ENCODE data around the gene MATR3.

The MATR3 gene

DNA sequence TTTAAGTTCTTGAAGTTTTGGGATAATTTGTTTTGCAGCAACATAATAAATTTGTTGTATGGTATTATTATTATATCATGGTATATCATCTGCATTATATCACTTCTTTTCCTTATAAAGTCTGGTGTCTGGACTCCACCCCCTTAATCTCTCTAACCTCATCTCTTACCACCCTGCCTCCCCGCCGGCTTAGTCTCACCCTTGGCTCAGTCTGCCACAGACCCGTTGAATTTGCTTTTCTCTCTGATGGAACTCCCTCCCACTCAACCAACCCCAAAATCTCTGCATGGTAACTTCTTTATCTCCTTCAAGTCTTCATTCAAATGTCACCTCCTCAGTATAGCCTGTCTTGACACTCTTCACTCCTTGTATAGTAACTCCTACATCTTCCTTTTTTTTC, 29.6 kb upstream of the MATR3 start:
- H3K27me3 ChIP-seq (ENCODE audit: control insufficient read depth in 1 of 2, insufficient read depth in 1 of 2, low read length in 2 of 2): peaks cover 4% of the 10 kb centered on the region in 2 experiments
- H3K14ac ChIP-seq (ENCODE audit: low read length in 2 of 2): no peak overlapping the region
- H4K8ac ChIP-seq (ENCODE audit: low read length): no peak overlapping the region
- no peaks in the 10 kb centered on the region for H3K9me3 ChIP-seq (ENCODE audit: control insufficient read depth, low read length)
- H2BK120ac ChIP-seq (ENCODE audit: low read depth, low read length): no peak overlapping the region
- H3K36me3 ChIP-seq (ENCODE audit: control insufficient read depth in 1 of 2, insufficient read depth in 2 of 2, low read depth in 1 of 2, low read length in 2 of 2): no peaks in the 10 kb centered on the region
- no peak overlapping the region for H2BK5ac ChIP-seq (ENCODE audit: low read depth, low read length, poor library complexity, severe bottlenecking)
- WGBS: 97% methylated on average over 3 of the region's 3 CpGs
- no peak overlapping the region for H3K9ac ChIP-seq (ENCODE audit: low read length)
- no peak for DNase-seq
- no peak overlapping the region for H3K18ac ChIP-seq (ENCODE audit: low read depth in 1 of 2, low read length in 2 of 2)
- no peak overlapping the region for H2BK15ac ChIP-seq (ENCODE audit: low read depth, poor library complexity, severe bottlenecking)
- H3K4ac ChIP-seq (ENCODE audit: low read depth in 1 of 2, low read length in 2 of 2): no peak overlapping the region
- H3K79me1 ChIP-seq (replicated peaks; ENCODE audit: low read length, poor library complexity, severe bottlenecking): no peaks in the 10 kb centered on the region
- H3K4me1 ChIP-seq (ENCODE audit: control insufficient read depth, insufficient read depth, low read depth, low read length): no peaks in the 10 kb centered on the region
- H3K23ac ChIP-seq (ENCODE audit: low read length in 2 of 2): no peak overlapping the region
- H2AK5ac ChIP-seq (ENCODE audit: low read length, severe bottlenecking): no peak overlapping the region
- H4K91ac ChIP-seq (ENCODE audit: low read length): no peak overlapping the region
- no peak overlapping the region for H3K27ac ChIP-seq (ENCODE audit: low read length, poor library complexity, severe bottlenecking)
- H3K4me3 ChIP-seq (ENCODE audit: insufficient read depth in 1 of 2, low read depth in 1 of 2, low read length in 2 of 2): no peak overlapping the region
- no peak overlapping the region for H3K4me2 ChIP-seq (ENCODE audit: low read length, poor library complexity, severe bottlenecking)
- no peak overlapping the region for H2BK12ac ChIP-seq (ENCODE audit: low read length in 2 of 2)
- no peak overlapping the region for H2AFZ ChIP-seq (ENCODE audit: low read depth, low read length)

DNA sequence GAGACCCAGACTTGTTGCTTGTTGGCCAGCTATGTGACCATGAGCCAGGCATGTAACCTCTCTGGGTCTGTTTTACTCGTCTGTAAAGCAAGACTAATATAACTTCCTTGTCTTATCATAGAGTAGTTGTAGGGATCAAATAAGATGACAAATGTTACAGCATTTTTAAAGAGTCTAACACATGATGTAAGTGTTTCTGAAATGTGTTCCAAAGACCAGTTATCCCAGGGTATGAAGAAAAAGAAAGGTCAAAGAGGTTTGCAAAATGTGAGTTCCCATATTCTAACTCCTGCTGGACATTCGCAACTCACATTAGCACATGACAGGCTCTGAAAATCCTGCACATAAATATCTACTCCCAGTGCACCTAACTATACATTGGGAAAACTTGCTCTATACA, 28.5 kb upstream of the MATR3 start:
- Histone ChIP-seq H2BK12ac (ENCODE audit: low read length in 2 of 2) (no peak overlapping the region), H3K27me3 (ENCODE audit: control insufficient read depth in 1 of 2, insufficient read depth in 1 of 2, low read length in 2 of 2) (no peaks in the 10 kb centered on the region), H3K9me3 (ENCODE audit: control insufficient read depth, low read length) (no peaks in the 10 kb centered on the region), H3K4me2 (ENCODE audit: low read length, poor library complexity, severe bottlenecking) (no peak overlapping the region), H3K23ac (ENCODE audit: low read length in 2 of 2) (no peak overlapping the region), H3K9ac (ENCODE audit: low read length) (no peak overlapping the region), H3K14ac (ENCODE audit: low read length in 2 of 2) (no peak overlapping the region), H2AFZ (ENCODE audit: low read depth, low read length) (no peak overlapping the region), H2BK120ac (ENCODE audit: low read depth, low read length) (no peak overlapping the region), H2BK5ac (ENCODE audit: low read depth, low read length, poor library complexity, severe bottlenecking) (no peak overlapping the region), H2BK15ac (ENCODE audit: low read depth, poor library complexity, severe bottlenecking) (no peak overlapping the region), H3K4me3 (ENCODE audit: insufficient read depth in 1 of 2, low read depth in 1 of 2, low read length in 2 of 2) (no peak overlapping the region), H2AK5ac (ENCODE audit: low read length, severe bottlenecking) (no peak overlapping the region), H4K8ac (ENCODE audit: low read length) (no peak overlapping the region), H3K4ac (ENCODE audit: low read depth in 1 of 2, low read length in 2 of 2) (no peak overlapping the region), H3K18ac (ENCODE audit: low read depth in 1 of 2, low read length in 2 of 2) (no peak overlapping the region), H3K79me1 (replicated peaks; ENCODE audit: low read length, poor library complexity, severe bottlenecking) (no peaks in the 10 kb centered on the region), H3K4me1 (ENCODE audit: control insufficient read depth, insufficient read depth, low read depth, low read length) (no peaks in the 10 kb centered on the region), H4K91ac (ENCODE audit: low read length) (no peak overlapping the region), H3K36me3 (ENCODE audit: control insufficient read depth in 1 of 2, insufficient read depth in 2 of 2, low read depth in 1 of 2, low read length in 2 of 2) (no peaks in the 10 kb centered on the region), H3K27ac (ENCODE audit: low read length, poor library complexity, severe bottlenecking) (no peak overlapping the region)
- DNase-seq: no peak
- 100% methylated on average over 1 of the region's 2 CpGs for whole genome bisulfite sequencing

DNA sequence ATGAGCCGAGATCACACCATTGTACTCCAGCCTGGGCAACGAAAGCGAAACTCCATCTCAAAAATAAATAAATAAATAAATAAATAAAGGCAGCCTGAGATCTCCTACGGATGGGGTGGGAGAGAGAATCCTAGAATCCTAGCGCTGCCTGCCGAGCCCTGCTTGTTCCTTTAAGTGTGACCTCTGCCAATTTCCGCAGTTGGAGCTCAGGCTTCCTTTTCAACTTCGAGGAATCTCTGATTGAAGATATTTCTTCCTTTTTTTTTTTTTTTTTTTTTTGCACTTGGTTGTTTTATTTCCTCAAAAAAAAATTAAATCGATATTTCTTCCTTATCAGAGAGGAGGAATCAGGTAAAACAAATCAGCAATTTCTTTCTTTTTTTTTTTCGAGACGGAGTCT, 27.3 kb upstream of the MATR3 start:
- no peak overlapping the region for H4K8ac ChIP-seq (ENCODE audit: low read length)
- no peak overlapping the region for H3K27ac ChIP-seq (ENCODE audit: low read length, poor library complexity, severe bottlenecking)
- H3K4me2 ChIP-seq (ENCODE audit: low read length, poor library complexity, severe bottlenecking): no peak overlapping the region
- no peaks in the 10 kb centered on the region for H3K36me3 ChIP-seq (ENCODE audit: control insufficient read depth in 1 of 2, insufficient read depth in 2 of 2, low read depth in 1 of 2, low read length in 2 of 2)
- H2AK5ac ChIP-seq (ENCODE audit: low read length, severe bottlenecking): no peak overlapping the region
- no peak overlapping the region for H2BK5ac ChIP-seq (ENCODE audit: low read depth, low read length, poor library complexity, severe bottlenecking)
- H3K27me3 ChIP-seq (ENCODE audit: control insufficient read depth in 1 of 2, insufficient read depth in 1 of 2, low read length in 2 of 2): no peaks in the 10 kb centered on the region
- no peak overlapping the region for H2AFZ ChIP-seq (ENCODE audit: low read depth, low read length)
- H3K79me1 ChIP-seq (replicated peaks; ENCODE audit: low read length, poor library complexity, severe bottlenecking): no peaks in the 10 kb centered on the region
- DNase-seq: no peak
- WGBS: over 99% methylated on average over 8 of the region's 11 CpGs
- no peaks in the 10 kb centered on the region for H3K9me3 ChIP-seq (ENCODE audit: control insufficient read depth, low read length)
- no peaks in the 10 kb centered on the region for H3K4me1 ChIP-seq (ENCODE audit: control insufficient read depth, insufficient read depth, low read depth, low read length)
- H4K91ac ChIP-seq (ENCODE audit: low read length): no peak overlapping the region
- H3K9ac ChIP-seq (ENCODE audit: low read length): no peak overlapping the region
- H2BK12ac ChIP-seq (ENCODE audit: low read length in 2 of 2): no peak overlapping the region
- H3K4ac ChIP-seq (ENCODE audit: low read depth in 1 of 2, low read length in 2 of 2): no peak overlapping the region
- H3K4me3 ChIP-seq (ENCODE audit: insufficient read depth in 1 of 2, low read depth in 1 of 2, low read length in 2 of 2): no peak overlapping the region
- H3K23ac ChIP-seq (ENCODE audit: low read length in 2 of 2): no peak overlapping the region
- no peak overlapping the region for H3K14ac ChIP-seq (ENCODE audit: low read length in 2 of 2)
- no peak overlapping the region for H2BK15ac ChIP-seq (ENCODE audit: low read depth, poor library complexity, severe bottlenecking)
- H2BK120ac ChIP-seq (ENCODE audit: low read depth, low read length): no peak overlapping the region
- H3K18ac ChIP-seq (ENCODE audit: low read depth in 1 of 2, low read length in 2 of 2): no peak overlapping the region

DNA sequence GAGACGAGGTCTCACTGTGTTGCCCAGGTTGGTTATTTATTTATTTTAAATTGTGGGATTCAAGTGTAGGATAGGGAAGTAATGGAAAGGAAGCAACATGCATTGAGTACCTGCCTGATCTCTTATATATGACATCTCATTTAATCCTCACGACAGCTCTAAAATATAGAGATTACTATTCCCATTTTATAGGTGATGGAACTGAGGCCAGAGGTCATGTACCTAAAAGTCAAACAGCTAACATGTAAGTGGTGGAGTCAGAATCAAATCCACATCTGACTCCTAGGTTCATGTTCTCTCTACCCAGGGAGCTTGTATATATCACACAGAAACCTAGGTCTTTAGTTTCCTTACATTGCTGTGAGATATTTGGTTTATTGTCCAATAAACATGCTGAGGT, 26.1 kb upstream of the MATR3 start:
- WGBS: no CpG with 5 or more reads among the region's 2 CpGs

More for the DNA sequence above, 26.1 kb upstream of the MATR3 start:
- Histone ChIP-seq H2BK120ac (ENCODE audit: low read depth, low read length) (no peak overlapping the region), H3K27me3 (ENCODE audit: control insufficient read depth in 1 of 2, insufficient read depth in 1 of 2, low read length in 2 of 2) (no peaks in the 10 kb centered on the region), H3K9me3 (ENCODE audit: control insufficient read depth, low read length) (no peaks in the 10 kb centered on the region), H3K4me2 (ENCODE audit: low read length, poor library complexity, severe bottlenecking) (no peak overlapping the region), H3K23ac (ENCODE audit: low read length in 2 of 2) (no peak overlapping the region), H2BK12ac (ENCODE audit: low read length in 2 of 2) (no peak overlapping the region), H3K14ac (ENCODE audit: low read length in 2 of 2) (no peak overlapping the region), H2AFZ (ENCODE audit: low read depth, low read length) (no peak overlapping the region), H3K79me1 (replicated peaks; ENCODE audit: low read length, poor library complexity, severe bottlenecking) (no peaks in the 10 kb centered on the region), H4K91ac (ENCODE audit: low read length) (no peak overlapping the region), H3K4me3 (ENCODE audit: insufficient read depth in 1 of 2, low read depth in 1 of 2, low read length in 2 of 2) (no peak overlapping the region), H3K36me3 (ENCODE audit: control insufficient read depth in 1 of 2, insufficient read depth in 2 of 2, low read depth in 1 of 2, low read length in 2 of 2) (no peaks in the 10 kb centered on the region), H2BK15ac (ENCODE audit: low read depth, poor library complexity, severe bottlenecking) (no peak overlapping the region), H2BK5ac (ENCODE audit: low read depth, low read length, poor library complexity, severe bottlenecking) (no peak overlapping the region), H3K27ac (ENCODE audit: low read length, poor library complexity, severe bottlenecking) (no peak overlapping the region), H3K4me1 (ENCODE audit: control insufficient read depth, insufficient read depth, low read depth, low read length) (peaks cover 1% of the 10 kb centered on the region), H2AK5ac (ENCODE audit: low read length, severe bottlenecking) (no peak overlapping the region), H3K9ac (ENCODE audit: low read length) (no peak overlapping the region), H3K4ac (ENCODE audit: low read depth in 1 of 2, low read length in 2 of 2) (no peak overlapping the region), H4K8ac (ENCODE audit: low read length) (no peak overlapping the region), H3K18ac (ENCODE audit: low read depth in 1 of 2, low read length in 2 of 2) (no peak overlapping the region)
- DNase-seq: no peak

Measured in mesenchymal stem cell (in vitro differentiated cells and primary cell).